Panc1 (cell line): ENCODE data around the gene NINJ2. TPM values are rescaled to one million over a fixed set of nuclear protein-coding genes. Genes with fewer than 3 reads are reported as not detected.
"Not testable (repeated sequence)": the region's sequence is repeated elsewhere in the genome, so short reads cannot be mapped to it uniquely, and the experiment has no call there.

Experiments
- ATAC-seq: fragments of 200-7000 bp; cut with Tn5 transposase; 2 replicates; pipeline ENCODE4 v1.9.1; 2020; ENCODE audit warnings: mild to moderate bottlenecking, moderate library complexity
- BruUV-seq: library from RNA; stranded (reverse); fragments of 400-500 nt; replicated peaks from 2 replicates; lab custom pipeline; 2021; lab: Mats Ljungman, UMichigan
- CTCF ChIA-PET: fragments of 300-600 bp; sonication (Branson Sonifier 250); formaldehyde crosslinking; loops from one replicate; lab custom pipeline; 2022; ENCODE audit warnings: antibody characterized with exemption; lab: Charles Lee
- POLR2A ChIA-PET: fragments of 300-600 bp; sonication (Branson Sonifier 250); formaldehyde crosslinking; loops from one replicate; lab custom pipeline; 2022; ENCODE audit warnings: antibody characterized with exemption; lab: Charles Lee
- DNase-seq: peaks from one replicate; pipeline ENCODE4 v3.0.0-alpha.2; 2010; ENCODE audit warnings: low read depth, low spot score
- H3K27ac ChIP-seq: 2 replicates; pipeline ENCODE4 v1.5.1; 2011; ENCODE audit warnings: mild to moderate bottlenecking, low read length, inconsistent platforms
- H3K27me3 ChIP-seq: fragments of 200-500 bp; sonication (Bioruptor generic); 2 replicates; pipeline ENCODE4 v1.6.0; 2014; ENCODE audit warnings: low read length, inconsistent platforms; ENCODE audit not compliant: control insufficient read depth, insufficient read depth
- H3K36me3 ChIP-seq: fragments of 200-500 bp; sonication (Bioruptor generic); 2 replicates; pipeline ENCODE4 v1.5.1; 2014; ENCODE audit warnings: inconsistent platforms, mild to moderate bottlenecking, low read length, moderate library complexity; ENCODE audit not compliant: control insufficient read depth, insufficient read depth
- H3K4me1 ChIP-seq: 2 replicates; pipeline ENCODE4 v1.5.1; 2011; ENCODE audit warnings: inconsistent platforms, mild to moderate bottlenecking, low read length, moderate library complexity; ENCODE audit not compliant: control insufficient read depth, insufficient read depth
- H3K4me3 ChIP-seq, 2 experiments: 2 replicates each; pipeline ENCODE4 v1.5.1; 2011 to 2012; ENCODE audit warnings: low read depth in 2 of 2, low read length in 2 of 2, mild to moderate bottlenecking in 2 of 2, inconsistent platforms in 1 of 2, moderate library complexity in 1 of 2
- H3K9me3 ChIP-seq: fragments of 200-500 bp; sonication (Bioruptor generic); 2 replicates; pipeline ENCODE4 v1.5.1; 2014; ENCODE audit warnings: low read depth, mild to moderate bottlenecking, inconsistent platforms, low read length, moderate library complexity; ENCODE audit not compliant: control insufficient read depth, insufficient read depth
- CTCF ChIP-seq: fragments of 450-650 bp; IDR thresholded peaks from 2 replicates; pipeline ENCODE4 v1.5.1; 2017; ENCODE audit warnings: mild to moderate bottlenecking
- POLR2AphosphoS5 ChIP-seq: IDR thresholded peaks from 2 replicates; pipeline ENCODE4 v1.6.1; 2012; ENCODE audit warnings: mild to moderate bottlenecking, low read depth, low read length, moderate library complexity
- SIN3A ChIP-seq: IDR thresholded peaks from 2 replicates; pipeline ENCODE4 v1.6.1; 2012; ENCODE audit warnings: low read depth, mild to moderate bottlenecking, low read length, moderate library complexity, borderline replicate concordance; ENCODE audit not compliant: insufficient read depth
- TCF7L2 ChIP-seq: IDR thresholded peaks from 2 replicates; pipeline ENCODE4 v1.6.1; 2011; ENCODE audit warnings: mild to moderate bottlenecking, low read depth, low read length, inconsistent platforms
- in situ Hi-C: cut with HindIII; loops from 2 replicates; pipeline ENCODE4 v1.10.0; 2016; ENCODE audit warnings: low sequenced_read_pairs, low pct_unique_long_range_greater_than_20kb
- intact Hi-C: fragments of 100-400 bp; cut with micrococcal nuclease; formaldehyde crosslinking; loops from one replicate; pipeline ENCODE4 v1.10.0; 2022; ENCODE audit not compliant: unreplicated experiment
- total RNA-seq: library from RNA; stranded (reverse); gene quantifications from one replicate; pipeline ENCODE4 v1.2.1, GENCODE V29; 2021; ENCODE audit not compliant: unreplicated experiment
- TF ChIP-seq, protein P1 (sequence below), 2 experiments: IDR thresholded peaks; 2 replicates each; pipeline ENCODE4 v1.6.1; 2011 to 2012; ENCODE audit warnings: low read depth in 2 of 2, control low read depth in 1 of 2, low read length in 1 of 2, mild to moderate bottlenecking in 1 of 2, moderate library complexity in 1 of 2; ENCODE audit not compliant: insufficient read depth in 1 of 2

NINJ2 gene
- total RNA-seq, 1 experiment from 2014 or later, result 1.9 TPM

GRCh38 chr12:701896-702539 lies 38.8 kb upstream of the NINJ2 start:
- BruUV-seq, result no TSS peak
- CTCF ChIA-PET, result no interaction called here
- in situ Hi-C loops, result no loop called here

DNA sequence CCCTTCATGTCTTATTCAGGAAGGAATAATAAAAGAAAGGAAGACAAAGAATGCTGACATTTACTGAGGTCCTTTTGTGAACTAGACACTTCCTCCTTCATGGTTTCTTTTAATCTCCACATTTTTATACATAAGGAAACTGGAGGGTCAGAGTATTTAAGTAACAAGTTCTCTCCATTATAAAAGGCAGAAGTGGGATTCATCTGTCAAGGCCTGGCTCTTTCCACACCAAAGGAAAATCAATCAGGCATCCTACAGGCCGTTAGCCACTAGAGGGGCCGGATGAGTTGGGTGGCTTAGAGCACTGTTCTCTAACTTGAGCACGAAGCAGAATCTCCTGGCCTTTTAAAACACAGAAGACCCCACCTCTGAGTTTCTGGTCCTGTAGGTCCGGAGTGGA lies 36.8 kb upstream of the NINJ2 start:
- H3K27me3 ChIP-seq, result no peaks in the 10 kb centered on the region
- no peak for ATAC-seq
- TF ChIP-seq POLR2AphosphoS5 (no peak), TCF7L2 (no peak), CTCF (no peak), SIN3A (no peak)
- TF ChIP-seq, protein P1, sequence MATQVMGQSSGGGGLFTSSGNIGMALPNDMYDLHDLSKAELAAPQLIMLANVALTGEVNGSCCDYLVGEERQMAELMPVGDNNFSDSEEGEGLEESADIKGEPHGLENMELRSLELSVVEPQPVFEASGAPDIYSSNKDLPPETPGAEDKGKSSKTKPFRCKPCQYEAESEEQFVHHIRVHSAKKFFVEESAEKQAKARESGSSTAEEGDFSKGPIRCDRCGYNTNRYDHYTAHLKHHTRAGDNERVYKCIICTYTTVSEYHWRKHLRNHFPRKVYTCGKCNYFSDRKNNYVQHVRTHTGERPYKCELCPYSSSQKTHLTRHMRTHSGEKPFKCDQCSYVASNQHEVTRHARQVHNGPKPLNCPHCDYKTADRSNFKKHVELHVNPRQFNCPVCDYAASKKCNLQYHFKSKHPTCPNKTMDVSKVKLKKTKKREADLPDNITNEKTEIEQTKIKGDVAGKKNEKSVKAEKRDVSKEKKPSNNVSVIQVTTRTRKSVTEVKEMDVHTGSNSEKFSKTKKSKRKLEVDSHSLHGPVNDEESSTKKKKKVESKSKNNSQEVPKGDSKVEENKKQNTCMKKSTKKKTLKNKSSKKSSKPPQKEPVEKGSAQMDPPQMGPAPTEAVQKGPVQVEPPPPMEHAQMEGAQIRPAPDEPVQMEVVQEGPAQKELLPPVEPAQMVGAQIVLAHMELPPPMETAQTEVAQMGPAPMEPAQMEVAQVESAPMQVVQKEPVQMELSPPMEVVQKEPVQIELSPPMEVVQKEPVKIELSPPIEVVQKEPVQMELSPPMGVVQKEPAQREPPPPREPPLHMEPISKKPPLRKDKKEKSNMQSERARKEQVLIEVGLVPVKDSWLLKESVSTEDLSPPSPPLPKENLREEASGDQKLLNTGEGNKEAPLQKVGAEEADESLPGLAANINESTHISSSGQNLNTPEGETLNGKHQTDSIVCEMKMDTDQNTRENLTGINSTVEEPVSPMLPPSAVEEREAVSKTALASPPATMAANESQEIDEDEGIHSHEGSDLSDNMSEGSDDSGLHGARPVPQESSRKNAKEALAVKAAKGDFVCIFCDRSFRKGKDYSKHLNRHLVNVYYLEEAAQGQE (IDR thresholded peaks at IDR 0.05; ENCODE audit: insufficient read depth in 1 of 2, low read depth in 2 of 2, low read length in 1 of 2), result no peak

More at GRCh38 chr12:701896-702539, 38.8 kb upstream of the NINJ2 start:
- POLR2A ChIA-PET, result no interaction called here
- Histone ChIP-seq H3K4me1 (no peaks in the 10 kb centered on the region), H3K9me3 (peaks cover 5% of the 10 kb centered on the region; the same call in 1 of the 2 replicates), H3K4me3 (no peak overlapping the region), H3K27me3 (no peaks in the 10 kb centered on the region), H3K27ac (no peak overlapping the region), H3K36me3 (no peaks in the 10 kb centered on the region)
- ATAC-seq (no peak), DNase-seq (no peak)
- TF ChIP-seq POLR2AphosphoS5 (no peak), SIN3A (no peak), TCF7L2 (no peak), CTCF (no peak)
- TF ChIP-seq, protein P1 (IDR thresholded peaks at IDR 0.05; ENCODE audit: insufficient read depth in 1 of 2, low read depth in 2 of 2, low read length in 1 of 2), result no peak
- intact Hi-C loops, result no loop called here

DNA sequence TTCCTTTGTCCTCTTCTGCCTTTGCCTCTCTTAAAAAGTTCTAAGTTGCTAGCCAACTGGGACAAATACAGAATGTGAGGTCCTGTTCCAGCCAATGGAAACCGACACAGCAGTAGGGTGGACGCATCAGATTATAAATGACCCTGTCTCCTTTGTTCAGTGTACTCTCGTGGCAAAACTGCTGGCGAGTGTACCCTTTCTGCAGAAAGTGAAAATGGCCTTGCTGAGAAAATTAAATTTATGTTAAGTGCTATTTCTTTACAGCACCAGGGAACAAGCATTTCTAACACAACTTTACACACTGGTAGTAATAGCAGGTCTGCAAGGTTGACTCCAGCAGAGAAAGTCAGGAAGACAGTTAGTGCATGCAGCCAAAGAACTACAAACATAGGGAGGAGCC lies 35.0 kb upstream of the NINJ2 start:
- H3K4me1 ChIP-seq, H3K27ac ChIP-seq, H3K27me3 ChIP-seq, H3K4me3 ChIP-seq, H3K9me3 ChIP-seq, in situ Hi-C loops, CTCF ChIA-PET, ATAC-seq, DNase-seq, intact Hi-C loops, POLR2A ChIA-PET, BruUV-seq, H3K36me3 ChIP-seq: not testable (repeated sequence)

More for the DNA sequence above, 36.8 kb upstream of the NINJ2 start:
- no peak overlapping the region for H3K4me3 ChIP-seq
- ChIA-PET CTCF (no interaction called here), POLR2A (no interaction called here)
- no TSS peak for BruUV-seq
- H3K9me3 ChIP-seq, result peaks cover 5% of the 10 kb centered on the region; the same call in 1 of the 2 replicates
- no peak overlapping the region for H3K27ac ChIP-seq
- no peaks in the 10 kb centered on the region for H3K4me1 ChIP-seq
- no peaks in the 10 kb centered on the region for H3K36me3 ChIP-seq
- intact Hi-C loops (no loop called here), in situ Hi-C loops (no loop called here)
- DNase-seq, result no peak
